BLaER1 treated with 17β-estradiol and CSF1 and Interleukin-3, amounts not matched to agents 10 nM and 100 nM (cell line): Measurements from ENCODE around the gene CHCHD6.
A peak's percentile ranks its signal among the peaks of the same experiment; 100 is the strongest.

Source experiments
- H3K27ac ChIP-seq, 11 experiments: shearing (Covaris generic); formaldehyde crosslinking; 2 replicates each; pipeline ENCODE4 v1.8.1; 2022
- H3K27me3 ChIP-seq, 11 experiments: shearing (Covaris generic); formaldehyde crosslinking; 2 replicates each; pipeline ENCODE4 v1.8.1; 2022
- H3K36me3 ChIP-seq, 11 experiments: shearing (Covaris generic); formaldehyde crosslinking; 2 replicates each; pipeline ENCODE4 v1.8.1; 2022
- H3K4me1 ChIP-seq, 10 experiments: shearing (Covaris generic); formaldehyde crosslinking; 2 replicates each; pipeline ENCODE4 v1.8.1; 2022
- H3K4me2 ChIP-seq, 11 experiments: shearing (Covaris generic); formaldehyde crosslinking; 2 replicates each; pipeline ENCODE4 v1.8.1; 2022
- H3K4me3 ChIP-seq, 10 experiments: shearing (Covaris generic); formaldehyde crosslinking; 2 replicates each; pipeline ENCODE4 v1.8.1; 2022
- H3K9ac ChIP-seq, 11 experiments: shearing (Covaris generic); formaldehyde crosslinking; 2 replicates each; pipeline ENCODE4 v1.8.1; 2022
- H3K9me3 ChIP-seq, 11 experiments: shearing (Covaris generic); formaldehyde crosslinking; replicated peaks in 1 of 11; 2 replicates each; pipeline ENCODE4 v1.8.1; 2022
- H4K20me1 ChIP-seq, 11 experiments: shearing (Covaris generic); formaldehyde crosslinking; 2 replicates each; pipeline ENCODE4 v1.8.1; 2022
- Cebpa-rat ChIP-seq, 11 experiments: shearing (Covaris generic); IDR thresholded peaks; 2 replicates each; pipeline ENCODE4 v1.8.1; 2022

Gene CHCHD6, protein sequence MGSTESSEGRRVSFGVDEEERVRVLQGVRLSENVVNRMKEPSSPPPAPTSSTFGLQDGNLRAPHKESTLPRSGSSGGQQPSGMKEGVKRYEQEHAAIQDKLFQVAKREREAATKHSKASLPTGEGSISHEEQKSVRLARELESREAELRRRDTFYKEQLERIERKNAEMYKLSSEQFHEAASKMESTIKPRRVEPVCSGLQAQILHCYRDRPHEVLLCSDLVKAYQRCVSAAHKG

GRCh38 chr3:126703512-126704493, at the start of gene CHCHD6:
Gene CHCHD6 (plus strand): TSS chr3:126704240. CDS start chr3:126704313, 73 bp downstream.
- Histone ChIP-seq H3K27ac (peak within 1 kb of the TSS in 9 of 11 experiments; percentile 31 to 67 (median 43); a peak in 12 of 22 replicates), H3K36me3 (peaks cover 0 to 13% (median 7%) of the 10 kb centered on the region in 11 experiments; a peak in 8 of 22 replicates), H3K27me3 (no peaks in the 10 kb centered on the region), H3K4me1 (peaks cover 13 to 22% (median 18%) of the 10 kb centered on the region in 10 experiments; a peak in 18 of 20 replicates), H3K9me3 (peaks cover 0 to 10% (median 5%) of the 10 kb centered on the region in 11 experiments; a peak in 11 of 22 replicates), H3K4me3 (peak within 1 kb of the TSS; percentile 66 to 84 (median 78)), H3K4me2 (peak within 1 kb of the TSS; percentile 97 to 99 (median 99)), H4K20me1 (peaks cover 0 to 31% (median 0%) of the 10 kb centered on the region in 11 experiments; a peak in 3 of 22 replicates), H3K9ac (peak within 1 kb of the TSS; percentile 64 to 83 (median 76))
- no peak for TF ChIP-seq Cebpa-rat (IDR thresholded peaks at IDR 0.05)

- H3K4me3 ChIP-seq = peak within 1 kb of the TSS; percentile 58 to 75 (median 66)
- TF ChIP-seq Cebpa-rat (IDR thresholded peaks at IDR 0.05) = no peak
- peak within 1 kb of the TSS; percentile 81 to 99 (median 96) for H3K4me2 ChIP-seq
- H3K9me3 ChIP-seq = peaks cover 12 to 24% (median 17%) of the 10 kb centered on the region in 11 experiments; a peak in 17 of 22 replicates
- H3K27me3 ChIP-seq = peaks cover 46 to 53% (median 50%) of the 10 kb centered on the region in 11 experiments
- peak within 1 kb of the TSS in 4 of 11 experiments; percentile 24 to 54 (median 42); a peak in 7 of 22 replicates for H3K27ac ChIP-seq
- no peaks in the 10 kb centered on the region for H3K36me3 ChIP-seq
- no peaks in the 10 kb centered on the region; a peak in 1 of 22 replicates for H4K20me1 ChIP-seq
- peaks cover 0 to 18% (median 9%) of the 10 kb centered on the region in 10 experiments; a peak in 13 of 20 replicates for H3K4me1 ChIP-seq
- H3K9ac ChIP-seq = peak within 1 kb of the TSS; percentile 26 to 82 (median 74)
Observed at GRCh38 chr3:126654571-126655383, 49.3 kb upstream of the CHCHD6 start, which contains the start of gene TXNRD3. Gene TXNRD3 (minus strand): TSS chr3:126655124.

DNA sequence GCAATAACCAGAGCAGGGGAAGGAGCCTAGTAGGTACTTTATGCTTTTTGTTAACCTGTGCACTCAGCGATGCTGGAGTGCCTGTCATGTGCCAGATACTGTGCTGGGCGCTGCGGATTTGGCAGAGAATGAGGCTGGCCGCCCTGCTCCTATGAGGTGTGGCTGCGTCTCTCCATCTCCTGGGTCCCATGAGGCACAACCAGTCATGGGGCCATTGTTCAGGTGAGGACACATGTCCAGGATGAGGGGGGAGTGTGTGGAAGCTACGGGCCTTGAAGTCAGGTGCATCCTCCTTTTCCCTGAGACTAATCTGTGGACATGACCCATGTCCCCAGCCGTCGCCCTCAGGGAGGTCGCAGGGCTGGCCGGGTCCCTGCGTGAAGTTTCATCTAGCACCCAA, 48.2 kb upstream of the CHCHD6 start:
- H3K36me3 ChIP-seq = no peaks in the 10 kb centered on the region
- H4K20me1 ChIP-seq = no peaks in the 10 kb centered on the region; a peak in 1 of 22 replicates
- peaks cover 0 to 18% (median 9%) of the 10 kb centered on the region in 10 experiments; a peak in 13 of 20 replicates for H3K4me1 ChIP-seq
- no peak for TF ChIP-seq Cebpa-rat (IDR thresholded peaks at IDR 0.05)
- H3K27ac ChIP-seq = no peak overlapping the region
- H3K4me3 ChIP-seq = no peak overlapping the region
- H3K9ac ChIP-seq = no peak overlapping the region
- peaks cover 16 to 35% (median 23%) of the 10 kb centered on the region in 11 experiments for H3K9me3 ChIP-seq
- H3K4me2 ChIP-seq = peak overlapping the region in 5 of 11 experiments; percentile 11 to 25 (median 17); a peak in 2 of 22 replicates
- peaks cover 46 to 53% (median 50%) of the 10 kb centered on the region in 11 experiments for H3K27me3 ChIP-seq

DNA sequence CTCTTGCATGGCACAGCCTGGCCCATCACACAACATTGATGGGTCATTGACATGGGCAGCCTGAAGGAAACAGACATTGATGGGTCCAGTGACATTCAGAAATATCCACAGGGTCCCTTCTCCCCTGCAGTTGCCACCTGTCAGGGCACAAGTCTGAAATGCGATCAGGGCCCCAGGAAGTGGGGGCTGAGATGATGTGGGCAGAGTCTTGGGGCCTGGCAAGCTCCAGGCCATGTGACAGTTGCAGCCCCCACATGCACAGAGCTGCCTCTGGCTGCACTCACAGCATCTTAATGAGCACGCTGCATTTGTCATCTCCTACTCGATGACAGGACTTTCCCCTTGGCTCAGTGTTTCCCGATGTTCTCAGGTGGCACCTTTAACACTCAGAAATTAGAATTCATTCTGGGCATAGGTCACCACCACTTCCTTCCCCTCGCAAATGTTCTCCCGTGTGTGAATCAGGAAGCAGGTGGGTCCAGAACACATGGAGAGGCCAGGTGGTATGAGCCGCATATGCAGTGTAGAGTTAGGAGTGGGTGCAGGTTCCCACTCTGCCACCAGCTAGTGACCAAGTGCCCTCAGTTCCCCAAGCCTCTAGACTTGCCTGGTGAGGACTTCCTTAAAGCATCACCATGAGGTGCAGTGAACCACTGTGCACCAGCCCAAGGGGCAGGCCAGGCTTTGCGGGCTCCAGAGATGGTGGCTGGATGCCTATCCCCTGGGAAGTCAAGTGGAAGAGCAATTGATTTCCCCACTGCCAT, 47.5 kb upstream of the CHCHD6 start:
- H3K4me3 ChIP-seq = no peak overlapping the region
- no peak overlapping the region for H3K9ac ChIP-seq
- H3K27me3 ChIP-seq = peaks cover 46 to 53% (median 50%) of the 10 kb centered on the region in 11 experiments

DNA sequence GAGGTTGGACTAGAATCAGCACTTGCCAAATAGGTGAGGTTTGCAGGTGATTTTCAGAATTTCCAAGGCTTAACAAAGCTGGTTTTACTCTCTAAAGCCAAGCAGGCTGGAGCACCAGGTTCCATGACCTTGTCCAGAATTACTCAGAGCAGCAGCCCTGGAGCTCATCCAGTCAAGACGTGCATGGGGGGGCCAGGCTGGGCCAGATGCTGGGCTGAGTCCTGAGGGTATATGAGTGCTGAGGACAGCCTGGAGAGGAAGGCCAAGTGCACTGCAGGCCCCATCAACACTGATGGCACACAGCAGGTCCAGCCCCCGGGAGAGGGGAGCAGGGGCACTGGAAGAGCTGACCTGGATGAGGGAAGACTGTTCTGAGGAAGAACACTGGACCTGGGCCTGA, 46.1 kb upstream of the CHCHD6 start:
- Histone ChIP-seq H4K20me1 (no peaks in the 10 kb centered on the region; a peak in 1 of 22 replicates), H3K4me1 (peaks cover 0 to 18% (median 9%) of the 10 kb centered on the region in 10 experiments; a peak in 13 of 20 replicates), H3K4me2 (no peak overlapping the region), H3K27me3 (peaks cover 36 to 42% (median 39%) of the 10 kb centered on the region in 11 experiments), H3K4me3 (no peak overlapping the region), H3K9me3 (peaks cover 24 to 46% (median 33%) of the 10 kb centered on the region in 11 experiments), H3K36me3 (no peaks in the 10 kb centered on the region), H3K27ac (no peak overlapping the region), H3K9ac (no peak overlapping the region)
- TF ChIP-seq Cebpa-rat (IDR thresholded peaks at IDR 0.05) = no peak

More for the DNA sequence above, 47.5 kb upstream of the CHCHD6 start:
- TF ChIP-seq Cebpa-rat (IDR thresholded peaks at IDR 0.05) = no peak
- no peaks in the 10 kb centered on the region for H3K36me3 ChIP-seq
- no peaks in the 10 kb centered on the region; a peak in 1 of 22 replicates for H4K20me1 ChIP-seq
- H3K9me3 ChIP-seq = peaks cover 22 to 42% (median 30%) of the 10 kb centered on the region in 11 experiments
- peak overlapping the region in 5 of 11 experiments; percentile 11 to 25 (median 17); a peak in 4 of 22 replicates for H3K4me2 ChIP-seq
- H3K4me1 ChIP-seq = peaks cover 0 to 18% (median 9%) of the 10 kb centered on the region in 10 experiments; a peak in 13 of 20 replicates
- no peak overlapping the region for H3K27ac ChIP-seq

DNA sequence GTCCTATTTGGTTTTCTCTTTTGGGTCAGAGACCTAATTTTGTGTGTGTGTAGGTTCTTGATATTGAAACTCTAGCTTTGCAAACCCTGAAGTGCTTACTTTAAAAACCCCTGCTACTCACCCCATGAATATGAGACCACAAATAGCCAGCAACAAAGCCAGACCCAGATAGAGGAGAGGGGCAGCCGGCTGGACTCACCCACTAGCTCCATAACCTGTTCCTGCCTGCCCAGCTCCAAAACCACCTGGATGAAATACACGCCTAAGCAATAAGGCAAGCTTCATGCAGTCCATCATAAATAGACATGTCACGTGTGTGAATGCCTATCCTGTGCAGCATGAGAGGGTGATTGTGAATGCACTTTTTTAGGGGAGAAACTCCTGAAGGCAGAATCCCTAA, 45.5 kb upstream of the CHCHD6 start:
- peaks cover 0 to 6% (median 0%) of the 10 kb centered on the region in 11 experiments; a peak in 1 of 22 replicates for H4K20me1 ChIP-seq
- no peak overlapping the region for H3K4me3 ChIP-seq
- H3K4me1 ChIP-seq = peaks cover 0 to 18% (median 9%) of the 10 kb centered on the region in 10 experiments; a peak in 13 of 20 replicates

More for the DNA sequence above, 45.5 kb upstream of the CHCHD6 start:
- TF ChIP-seq Cebpa-rat (IDR thresholded peaks at IDR 0.05) = no peak
- H3K27ac ChIP-seq = no peak overlapping the region
- no peak overlapping the region for H3K4me2 ChIP-seq
- H3K36me3 ChIP-seq = no peaks in the 10 kb centered on the region
- H3K9me3 ChIP-seq = peaks cover 24 to 46% (median 33%) of the 10 kb centered on the region in 11 experiments
- no peak overlapping the region for H3K9ac ChIP-seq
- peaks cover 29 to 35% (median 32%) of the 10 kb centered on the region in 11 experiments for H3K27me3 ChIP-seq
